AG08395 (cell line): ENCODE measurements around the gene POLD2.
A peak's percentile ranks its signal among the peaks of the same experiment; 100 is the strongest.
"Not testable (repeated sequence)": the region's sequence is repeated elsewhere in the genome, so short reads cannot be mapped to it uniquely, and the experiment has no call there.

Experiments
- DNase-seq: peaks from one replicate; pipeline ENCODE4 v3.0.0; 2012; ENCODE audit warnings: mixed read lengths, low spot score

Gene POLD2

DNA sequence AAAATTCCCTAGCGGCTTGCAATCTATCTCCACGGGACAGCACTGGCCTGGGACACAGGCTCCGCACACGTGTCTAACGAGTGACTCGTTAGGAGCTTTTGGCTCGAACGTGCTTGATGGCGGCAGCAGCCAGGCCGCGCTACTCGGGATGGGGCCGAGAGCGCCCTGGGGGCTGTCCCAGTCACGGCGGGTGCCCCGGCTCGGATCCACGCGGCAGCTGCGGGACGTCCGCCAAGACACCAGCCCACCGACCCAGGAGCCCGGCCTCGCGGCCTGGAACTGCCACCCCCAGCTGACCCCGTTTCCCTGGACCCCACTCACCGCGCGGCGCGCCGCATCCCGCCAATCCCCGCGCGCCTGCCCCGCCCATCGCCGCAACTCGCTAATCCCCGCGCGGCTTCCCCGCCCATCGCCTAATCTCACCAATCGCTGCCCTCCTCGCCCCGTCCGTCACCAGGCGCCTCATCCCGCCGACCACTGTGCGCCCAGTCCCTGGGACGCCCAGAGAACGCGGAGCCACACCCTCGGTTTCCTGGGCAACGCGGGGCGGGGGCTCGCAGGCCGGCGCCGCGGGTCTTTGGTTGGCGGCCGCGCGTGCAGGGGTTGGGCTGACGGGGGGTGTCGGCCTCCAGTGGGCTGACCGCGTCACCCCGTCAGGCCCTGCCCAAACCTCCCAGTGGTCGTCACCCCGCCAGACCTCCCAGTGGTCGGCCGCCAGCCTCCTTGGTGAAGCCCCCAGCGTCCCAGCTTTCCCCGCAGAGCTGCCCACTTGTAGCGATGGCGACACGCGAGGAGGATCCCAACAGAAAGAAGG lies at the start of gene POLD2:
TSS of gene POLD2 (minus strand) at position 359 of the 814 bp plus-strand sequence. CDS start 1,495 bp downstream, outside the sequence.
- DNase-seq = peak; percentile 99

DNA sequence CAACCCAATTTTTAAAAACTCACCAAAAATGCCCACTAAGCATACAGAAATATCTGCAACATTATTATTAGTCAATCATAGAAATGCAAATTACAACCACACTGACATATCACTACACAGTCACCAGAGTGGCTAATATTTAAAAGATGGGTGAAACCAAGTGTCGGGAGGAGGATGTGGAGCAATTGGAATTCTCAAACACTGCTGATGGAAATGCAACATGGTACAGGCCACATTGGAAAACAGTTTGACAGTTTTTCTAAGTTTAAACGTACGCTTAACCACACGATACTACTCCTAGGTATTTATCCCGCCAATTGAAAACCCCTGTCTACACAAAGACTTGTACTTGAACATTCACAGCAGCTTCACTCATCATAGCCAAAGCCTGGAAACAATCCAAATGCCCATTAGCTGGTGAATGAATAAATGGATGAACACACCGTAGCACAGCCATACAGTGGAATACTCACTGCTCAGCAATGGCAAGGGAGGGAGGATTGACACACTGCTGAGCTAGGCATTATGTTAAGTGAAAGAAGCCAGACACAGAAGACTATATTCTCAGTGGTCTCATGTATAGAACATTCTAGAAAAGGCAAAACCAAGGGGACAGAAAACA lies 49.6 kb upstream of the POLD2 start:
- no peak for DNase-seq

DNA sequence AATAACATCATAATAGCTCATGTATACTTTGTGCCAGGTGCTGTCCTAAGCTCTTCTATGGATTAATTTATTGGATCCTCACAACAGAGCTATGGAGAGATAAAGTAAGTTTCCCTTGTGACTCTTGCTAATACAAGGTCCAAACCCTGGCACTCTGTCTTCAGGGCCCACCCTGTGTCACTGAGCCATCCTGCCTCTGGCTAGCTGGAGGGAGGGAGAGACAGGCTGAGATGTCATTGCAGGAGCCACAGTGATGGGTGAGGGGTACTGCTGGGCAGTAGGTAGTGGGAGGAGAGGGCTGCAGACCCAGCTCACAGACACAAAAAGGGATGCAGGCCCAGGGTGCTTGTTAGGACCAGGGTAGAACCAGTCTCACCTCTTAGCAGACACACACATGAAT lies 49.0 kb upstream of the POLD2 start:
- DNase-seq = no peak

DNA sequence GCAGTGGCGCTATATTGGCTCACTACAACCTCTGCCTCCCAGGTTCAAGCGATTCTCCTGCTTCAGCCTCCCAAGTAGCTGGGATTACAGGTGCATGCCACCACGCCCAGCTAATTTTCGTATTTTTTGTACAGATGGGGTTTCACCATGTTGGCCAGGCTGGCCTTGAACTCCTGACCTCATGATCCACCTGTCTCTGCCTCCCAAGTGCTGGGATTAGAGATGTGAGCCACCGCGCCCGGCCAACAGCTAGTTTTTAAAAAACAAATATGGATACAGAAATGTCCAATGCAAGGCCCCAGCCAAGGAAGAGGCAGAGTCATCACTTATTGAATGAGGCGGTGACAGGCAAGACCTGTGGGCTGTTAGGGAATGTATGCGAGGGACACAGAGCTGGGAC lies 48.6 kb upstream of the POLD2 start:
- DNase-seq = not testable (repeated sequence)

DNA sequence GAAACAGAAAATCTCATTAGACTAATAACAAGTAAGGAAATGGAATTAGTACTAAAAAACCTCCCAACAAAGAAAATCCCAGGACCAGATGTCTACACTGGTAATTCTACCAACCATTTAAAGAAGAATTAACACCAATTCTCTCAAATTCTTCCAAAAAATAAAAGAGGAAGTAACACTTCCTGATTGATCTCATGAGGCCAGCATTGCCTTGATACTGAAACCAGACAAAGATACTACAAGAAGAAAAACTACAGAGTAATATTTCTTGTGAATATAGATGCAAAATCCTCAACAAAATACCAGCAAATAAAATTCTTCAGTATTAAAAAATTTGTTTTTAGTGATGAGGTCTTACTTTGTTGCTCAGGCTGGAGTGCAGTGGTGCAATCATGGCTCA lies 44.6 kb upstream of the POLD2 start:
- no peak for DNase-seq

DNA sequence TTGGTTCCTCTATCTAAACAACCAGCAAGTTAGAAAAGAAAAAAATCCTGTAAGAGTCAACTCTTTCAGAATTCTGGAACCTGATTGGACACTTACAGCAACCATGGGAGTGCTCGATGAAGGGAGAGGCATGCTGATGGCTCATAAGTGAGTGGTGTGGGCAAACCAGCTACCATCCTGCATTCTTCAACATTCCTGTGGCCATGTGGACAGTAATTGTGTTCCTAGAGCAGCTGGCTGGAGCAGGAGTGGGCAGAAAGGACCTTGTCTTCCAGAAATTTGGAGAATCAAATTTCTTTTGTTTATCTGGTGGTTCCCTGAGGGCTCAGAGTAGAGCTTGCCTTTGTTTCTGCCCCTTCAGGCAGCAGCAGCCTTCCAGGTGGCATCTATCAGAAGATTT lies 40.2 kb upstream of the POLD2 start:
- DNase-seq = peak; percentile 97

DNA sequence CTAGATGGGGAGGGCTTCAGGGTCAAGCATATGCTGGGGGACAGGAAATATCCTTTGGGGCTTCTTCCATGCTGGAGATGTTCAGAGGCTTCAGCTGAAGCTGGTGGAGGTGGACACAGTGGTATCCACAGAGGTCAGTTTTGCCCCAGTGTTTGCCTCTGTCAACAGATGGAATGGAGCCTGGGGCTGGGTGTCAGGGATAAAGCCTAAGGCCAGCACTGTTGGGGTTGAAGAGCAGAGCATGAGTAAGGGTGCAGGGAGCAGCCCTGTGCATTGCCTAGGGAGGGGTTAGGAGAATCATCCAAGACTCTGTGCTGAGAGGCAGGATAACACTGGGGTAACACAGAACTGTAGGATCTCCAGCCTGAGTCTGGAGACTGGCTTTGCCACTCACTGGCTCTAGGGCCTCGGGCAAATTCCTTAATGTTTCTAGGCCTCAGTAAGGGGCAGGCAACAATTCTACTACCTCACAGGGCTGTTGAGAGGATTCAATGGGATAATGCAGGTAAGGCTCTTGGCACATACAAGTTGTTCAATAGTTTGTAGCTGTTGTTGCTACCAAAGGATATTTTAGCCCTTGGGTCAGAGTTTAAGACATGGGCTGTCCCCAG lies 39.5 kb upstream of the POLD2 start:
- DNase-seq = no peak

DNA sequence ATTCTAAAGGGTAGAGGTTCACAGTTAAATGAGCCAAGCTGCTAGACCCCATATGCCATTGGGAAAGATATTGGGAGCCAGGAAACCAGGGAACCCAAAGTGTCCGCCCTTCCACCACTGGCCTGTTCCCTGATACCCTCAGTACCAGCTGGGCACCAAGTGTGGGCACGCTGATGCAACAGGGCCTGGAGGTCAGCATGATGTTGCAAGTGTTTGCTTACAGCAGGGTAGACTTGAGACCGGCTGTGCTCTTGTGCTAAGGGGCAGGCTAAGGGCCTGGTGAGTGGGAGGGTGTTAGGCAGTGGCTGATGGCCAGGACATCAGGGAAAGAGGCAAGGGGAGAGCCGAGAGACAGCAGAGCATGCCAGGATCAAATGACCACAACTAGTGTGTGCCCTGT lies 38.8 kb upstream of the POLD2 start:
- DNase-seq = no peak

DNA sequence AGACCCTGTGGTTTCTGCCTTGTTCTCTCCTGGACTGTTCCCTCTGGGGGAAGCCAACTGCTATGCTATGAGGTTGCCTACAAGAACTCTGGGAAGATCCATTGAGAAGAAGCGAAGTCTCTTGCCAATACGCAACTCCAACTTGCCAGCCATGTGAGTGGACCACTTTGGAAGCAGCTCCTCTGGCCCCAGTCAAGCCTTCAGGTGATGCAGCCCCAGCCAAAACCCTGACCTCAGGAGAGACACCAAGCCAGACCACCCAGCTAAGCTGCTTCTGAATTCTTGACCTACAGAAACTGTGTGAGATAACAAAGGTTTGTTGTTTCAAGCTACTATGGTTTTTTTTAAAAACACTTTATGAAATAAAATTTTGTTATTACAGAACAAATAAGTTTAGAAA lies 38.0 kb upstream of the POLD2 start:
- no peak for DNase-seq

DNA sequence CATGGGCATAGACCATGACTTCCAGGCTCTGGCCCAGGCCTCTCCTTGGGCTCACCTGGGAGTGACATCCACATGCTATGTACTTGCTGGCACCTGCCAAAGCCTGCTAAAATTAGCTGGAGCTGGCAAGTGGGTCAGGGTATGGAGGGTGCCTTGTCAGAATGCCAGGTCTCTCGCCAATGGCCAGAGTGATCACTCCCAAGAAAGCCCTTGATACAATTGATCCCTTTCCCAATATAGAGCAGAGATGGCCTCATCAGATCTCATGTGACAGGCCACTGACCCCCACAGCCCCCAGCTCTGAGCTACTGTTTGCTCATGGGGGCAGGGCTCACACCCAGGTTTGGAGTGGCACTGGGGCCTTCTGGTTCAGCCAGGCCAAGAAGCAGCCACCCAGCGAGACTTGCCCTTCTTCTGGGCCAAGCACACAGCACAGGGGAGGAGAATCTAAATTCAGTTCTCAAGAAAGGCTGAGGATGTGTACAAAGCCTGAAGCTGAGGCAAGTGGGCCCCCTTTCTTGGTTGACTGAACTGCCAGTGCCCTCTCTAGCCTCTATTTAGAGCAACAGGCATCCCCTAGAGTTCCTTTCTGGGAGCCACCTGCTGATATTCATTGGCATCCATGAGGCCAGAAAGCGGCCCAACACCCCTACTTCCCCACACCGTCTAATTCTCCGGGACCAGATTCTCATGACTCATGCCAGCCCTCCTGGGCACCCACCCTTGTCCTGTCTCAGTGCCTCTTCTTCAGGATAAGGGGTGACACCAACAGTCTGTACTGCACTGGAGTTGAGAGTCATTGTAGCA lies 36.7 kb upstream of the POLD2 start:
- no peak for DNase-seq

DNA sequence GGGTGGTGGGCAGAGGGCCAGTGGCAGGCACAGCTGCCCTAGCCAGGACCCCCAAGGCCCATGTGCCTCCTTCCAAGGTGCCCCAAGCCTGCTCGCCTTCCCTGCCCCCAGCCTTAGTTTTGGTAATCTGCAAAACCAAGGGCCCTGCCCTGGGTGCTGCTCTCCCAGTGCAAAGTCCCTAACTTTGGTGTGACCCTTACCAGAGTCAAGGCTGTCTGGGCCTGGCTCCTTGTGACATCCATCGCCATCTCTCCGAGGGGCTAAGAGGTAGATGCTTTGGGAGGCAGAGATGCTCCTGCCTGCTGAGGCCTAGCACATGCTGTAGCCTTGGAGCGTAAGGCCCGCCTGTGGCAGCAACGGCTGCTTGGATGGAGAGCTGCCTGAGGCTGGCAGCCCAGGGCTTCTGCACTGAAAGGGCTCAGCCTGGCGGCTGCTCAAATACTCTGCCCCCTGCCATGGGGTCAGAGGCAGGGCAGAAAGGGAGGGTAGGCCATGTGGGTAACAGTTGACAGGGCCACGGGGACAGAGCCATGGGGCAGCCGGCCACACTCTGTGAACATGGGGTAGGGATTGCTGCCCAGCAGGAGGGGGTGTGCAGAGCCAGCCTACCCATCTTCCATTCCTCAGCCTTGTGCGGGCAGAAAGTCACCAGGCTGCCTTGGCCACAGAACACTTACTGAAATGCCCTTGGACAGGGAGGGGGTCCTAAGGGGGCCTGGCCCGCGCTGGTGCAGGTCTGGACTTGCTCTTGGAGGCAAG lies 35.7 kb upstream of the POLD2 start:
- DNase-seq = no peak

DNA sequence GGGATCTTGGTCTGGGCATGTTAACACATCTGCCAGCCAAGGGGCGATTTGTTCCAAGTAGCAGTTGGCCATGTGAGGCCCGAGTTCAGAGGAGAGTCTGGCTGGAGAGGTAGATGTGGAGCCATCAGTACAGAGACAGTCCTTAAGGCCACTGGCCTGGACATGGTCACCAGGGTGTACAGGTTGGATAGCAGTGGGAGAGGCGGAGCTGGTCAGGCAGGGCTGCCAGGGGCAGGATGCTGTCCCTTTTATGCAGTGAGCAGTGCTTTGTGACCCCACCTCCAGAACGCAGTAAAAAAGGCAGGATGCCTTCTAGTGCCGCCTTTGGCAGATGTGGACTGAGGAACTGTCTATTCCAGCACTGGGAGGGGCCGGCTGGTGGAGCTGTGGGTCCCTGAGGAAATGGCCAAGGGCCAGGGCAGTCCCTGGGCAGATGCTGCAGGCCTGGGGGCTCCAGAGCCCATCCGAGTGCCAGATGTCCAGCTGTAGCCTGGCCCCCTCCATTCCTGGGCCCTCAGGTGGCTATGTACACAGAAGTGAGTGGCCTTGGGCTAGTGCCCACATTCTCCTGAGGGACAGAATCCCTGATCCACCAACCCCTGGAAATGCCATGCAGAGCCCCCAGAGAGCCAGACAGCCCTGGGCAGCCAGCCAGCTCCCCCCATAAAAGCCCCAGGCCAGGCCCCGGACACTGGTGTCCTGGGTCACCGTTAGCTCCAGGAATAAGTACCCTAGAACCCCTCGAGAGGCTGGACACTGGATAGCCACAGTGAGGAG lies 34.9 kb upstream of the POLD2 start:
- no peak for DNase-seq

DNA sequence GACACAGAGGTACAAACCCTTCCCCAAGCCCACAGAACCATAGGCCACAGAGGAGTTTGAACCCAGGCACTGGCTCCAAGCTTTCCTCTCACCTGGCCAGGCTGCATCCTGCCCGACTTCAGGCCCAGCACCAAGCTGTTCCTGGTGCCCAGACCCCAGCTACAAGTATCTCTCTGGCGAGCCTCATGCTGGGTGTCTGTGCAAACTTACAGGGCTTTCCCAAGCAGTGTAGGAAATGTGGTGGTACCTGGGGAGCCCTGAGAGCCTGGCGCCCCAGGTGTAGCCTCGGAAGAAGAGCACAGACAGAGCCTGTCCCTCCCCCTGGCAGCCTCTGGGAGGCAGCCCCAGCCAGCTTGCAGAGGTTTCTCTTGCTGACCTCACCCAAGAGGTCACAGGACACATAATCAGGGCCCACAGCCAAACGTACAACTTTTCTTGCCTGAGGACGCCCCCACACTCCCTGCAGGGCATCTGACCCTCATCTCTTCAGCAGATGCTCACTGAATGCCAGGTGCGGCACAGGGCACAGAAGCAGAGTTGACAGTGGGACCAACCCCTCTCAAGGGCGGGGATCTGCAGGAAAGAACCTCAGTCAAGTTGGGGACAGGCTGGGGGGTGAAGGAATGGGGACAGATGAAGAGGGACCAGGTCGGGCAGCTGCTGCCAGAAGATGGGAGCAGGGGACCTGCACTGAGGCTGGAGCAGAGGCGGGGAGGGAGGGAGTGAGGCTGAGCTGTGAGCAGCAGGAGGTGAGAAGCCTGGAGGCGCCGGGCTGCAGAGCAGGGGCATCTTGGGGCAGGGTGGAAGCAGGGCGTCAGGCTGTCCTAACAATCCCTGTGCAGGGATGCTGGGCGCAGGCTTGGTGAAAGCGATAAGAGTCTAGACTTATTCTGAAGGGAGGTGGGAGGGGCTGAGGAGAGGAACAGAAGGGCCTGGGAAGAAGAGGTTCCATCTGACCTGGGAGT lies 34.0 kb upstream of the POLD2 start:
- DNase-seq = no peak

DNA sequence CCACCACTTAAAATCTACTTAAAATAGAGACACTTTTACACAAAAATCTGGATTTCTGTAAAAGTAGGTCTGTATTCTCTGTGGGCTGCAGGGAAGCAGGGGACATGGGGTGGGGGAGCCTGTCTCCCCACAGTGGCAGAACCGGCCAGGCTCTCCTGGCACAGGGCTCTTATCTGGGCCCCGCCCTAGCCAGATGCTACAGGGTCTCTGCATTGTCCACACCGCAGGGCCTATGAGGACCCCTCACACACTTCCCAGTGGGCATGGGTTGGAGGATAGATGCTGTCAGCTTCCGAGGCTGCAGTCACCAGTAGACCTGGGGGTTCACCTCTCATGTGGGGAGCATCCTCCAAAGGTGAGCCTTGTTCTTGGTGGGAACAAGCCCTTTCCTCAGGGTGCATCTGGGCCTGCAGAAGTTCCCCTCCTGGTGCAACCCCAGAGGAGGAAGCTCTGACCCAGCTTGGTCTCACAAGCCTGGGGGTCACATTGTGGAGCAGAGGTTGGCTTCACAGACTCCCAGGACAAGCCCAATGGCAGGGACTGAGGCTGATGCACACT lies 33.2 kb upstream of the POLD2 start:
- DNase-seq = no peak

DNA sequence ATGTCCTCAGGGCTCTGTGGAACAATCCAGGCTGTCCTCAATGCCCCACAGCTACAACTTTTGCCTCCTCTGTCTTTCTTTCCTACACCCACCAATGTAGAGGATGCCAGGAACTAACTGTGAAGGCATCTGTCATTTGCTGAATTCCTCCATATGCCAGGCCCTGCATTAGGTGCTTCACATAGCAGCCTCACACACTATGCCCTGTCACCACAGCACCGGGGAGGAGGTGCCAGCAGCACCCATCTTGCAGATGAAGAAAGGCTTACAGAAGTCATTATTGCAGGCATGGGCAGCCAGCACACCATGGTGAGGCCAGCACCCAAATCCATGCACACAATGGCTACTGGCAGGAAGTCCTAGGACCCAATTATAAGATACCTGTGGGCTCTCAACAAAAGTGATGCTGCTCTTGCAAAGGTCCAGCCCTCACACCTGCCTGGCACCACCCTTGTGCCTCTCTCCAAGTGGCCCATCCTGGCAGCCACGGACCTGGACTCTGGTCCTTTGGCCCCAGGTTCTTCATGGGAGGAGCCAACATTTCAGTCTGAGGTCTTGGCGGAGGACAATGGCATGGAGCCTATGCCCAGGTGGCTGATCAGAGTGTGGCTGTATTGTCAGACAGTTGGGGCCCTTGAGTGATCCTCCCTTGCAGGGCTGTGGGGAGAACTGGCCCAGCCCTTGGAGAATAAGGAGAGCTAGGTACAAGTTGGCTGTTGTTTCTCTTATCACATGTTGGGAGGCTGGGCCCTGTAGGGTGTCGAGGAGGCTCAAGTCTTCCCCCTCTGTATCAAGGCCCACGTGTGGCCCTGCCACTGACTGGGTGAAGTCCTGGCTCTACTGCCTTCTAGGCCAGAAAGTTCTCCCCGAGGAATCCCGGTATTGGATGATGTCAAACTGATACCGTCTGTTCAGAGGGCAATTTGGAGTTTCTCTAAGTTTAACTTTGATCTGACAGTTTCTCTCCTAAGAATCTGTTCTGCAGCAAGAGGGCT lies 32.1 kb upstream of the POLD2 start:
- DNase-seq = no peak

DNA sequence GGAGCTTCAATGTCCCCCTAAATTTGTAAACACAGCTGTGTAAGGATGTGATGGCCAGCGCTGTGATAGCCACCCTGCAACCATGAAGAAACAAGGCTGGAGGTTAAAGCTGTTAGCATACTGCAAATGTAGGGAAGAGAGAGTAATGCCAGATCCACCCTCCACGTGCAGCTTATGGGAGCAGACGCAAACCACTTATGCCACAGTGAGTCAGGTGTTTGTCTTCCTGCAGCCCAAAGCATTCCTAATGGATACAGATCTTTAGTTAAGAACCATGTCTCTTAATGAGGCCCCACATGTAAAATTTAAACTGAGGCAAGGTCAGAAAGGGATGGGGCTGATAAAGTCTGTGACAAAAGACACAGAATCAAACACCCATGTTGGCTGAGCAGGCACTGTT lies 31.4 kb upstream of the POLD2 start:
- DNase-seq = no peak

DNA sequence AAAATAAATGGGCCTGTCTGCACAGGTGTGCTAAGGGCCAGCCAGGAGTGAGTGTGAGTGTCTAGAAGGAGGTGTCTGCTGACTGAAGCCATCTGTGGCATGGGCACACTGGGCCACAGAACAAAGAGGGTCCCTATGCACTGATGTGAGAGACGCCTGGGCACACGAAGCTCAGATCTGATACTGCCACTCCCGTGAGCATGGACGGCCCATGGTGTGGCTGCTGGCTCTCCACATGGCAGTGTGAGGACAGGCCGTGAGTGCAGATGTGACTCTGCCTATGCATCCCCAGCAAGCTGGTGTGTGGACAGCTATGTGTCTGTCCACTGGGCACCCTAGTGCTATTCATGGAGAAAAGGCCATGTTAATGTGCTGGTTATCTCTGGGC lies 30.6 kb upstream of the POLD2 start:
- no peak for DNase-seq
